ENCODE measurements around the gene MAP1LC3B2.
"Not testable (repeated sequence)": the region's sequence is repeated elsewhere in the genome, so short reads cannot be mapped to it uniquely, and the experiment has no call there.

The MAP1LC3B2 gene

DNA sequence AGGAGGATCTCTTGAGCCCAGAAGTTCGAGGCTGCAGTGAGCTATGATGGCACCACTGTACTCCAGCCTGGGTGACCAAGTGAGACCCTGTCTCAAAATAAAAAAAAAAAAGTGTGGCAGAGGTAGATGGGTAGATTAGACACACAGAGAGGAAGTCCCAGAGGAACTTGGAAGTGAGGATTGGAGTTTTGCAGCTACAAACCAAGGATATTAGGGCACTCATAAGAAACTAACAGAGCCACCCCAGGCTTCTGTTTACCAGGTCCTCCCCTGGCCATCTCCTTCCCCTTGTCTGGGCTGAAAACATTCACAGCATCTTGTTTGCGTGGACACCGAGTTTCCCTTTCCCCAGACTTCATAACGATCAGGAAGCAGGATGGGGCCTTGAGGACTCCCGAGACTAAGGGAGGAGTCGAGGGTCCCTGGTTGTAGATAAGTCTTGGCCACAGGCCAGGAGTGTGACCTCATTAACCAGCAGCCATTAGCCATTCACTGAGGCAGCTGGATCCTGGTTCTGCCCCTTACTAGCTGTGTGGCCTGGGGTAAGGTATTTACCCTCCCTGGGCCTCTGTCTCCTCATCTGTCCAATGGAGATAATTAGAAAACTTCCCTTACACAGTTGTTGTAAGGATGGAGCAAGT lies 2.1 kb downstream of the MAP1LC3B2 start:
- DNase-seq (ENCODE audit: low read depth), result no peak

DNA sequence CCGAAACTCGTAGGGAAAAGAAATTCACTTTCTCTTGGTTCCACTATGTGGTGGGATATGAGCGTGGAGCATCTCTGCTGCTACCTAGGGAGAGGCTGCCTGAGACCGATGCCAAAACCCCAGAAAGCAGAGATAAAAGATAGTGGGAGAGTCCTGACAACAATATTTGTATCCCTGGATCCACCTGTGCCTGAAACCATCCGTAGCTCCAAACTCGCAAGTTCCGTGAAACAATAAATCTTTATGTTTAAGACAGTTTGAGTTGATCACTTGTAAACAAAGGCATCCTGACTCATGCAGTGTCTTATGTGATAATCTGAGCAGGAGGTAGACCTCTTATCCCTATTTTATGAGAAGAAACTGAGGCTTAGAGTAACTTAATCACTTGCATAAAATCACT lies 2.9 kb downstream of the MAP1LC3B2 start:
- DNase-seq (ENCODE audit: low read depth), result no peak

DNA sequence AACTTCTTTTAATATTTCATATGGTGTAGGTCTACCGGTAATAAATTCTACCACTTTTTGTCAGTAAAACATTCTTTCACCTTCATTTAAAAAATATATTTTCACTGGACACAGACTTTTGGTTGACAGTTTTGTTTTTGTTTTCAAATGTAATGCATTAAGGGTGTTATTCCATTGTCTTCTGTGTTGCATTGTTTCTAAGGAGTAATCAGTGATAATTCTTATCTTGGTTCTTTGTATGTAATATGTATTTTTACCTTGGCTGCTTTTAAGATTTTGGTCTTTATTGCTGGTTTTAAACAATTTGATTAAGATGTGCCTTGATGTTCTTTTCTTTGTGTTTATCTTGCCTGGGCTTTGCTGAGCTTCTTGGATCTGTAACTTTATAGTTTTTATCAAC lies 4.1 kb downstream of the MAP1LC3B2 start:
- no peak for DNase-seq (ENCODE audit: low read depth)

DNA sequence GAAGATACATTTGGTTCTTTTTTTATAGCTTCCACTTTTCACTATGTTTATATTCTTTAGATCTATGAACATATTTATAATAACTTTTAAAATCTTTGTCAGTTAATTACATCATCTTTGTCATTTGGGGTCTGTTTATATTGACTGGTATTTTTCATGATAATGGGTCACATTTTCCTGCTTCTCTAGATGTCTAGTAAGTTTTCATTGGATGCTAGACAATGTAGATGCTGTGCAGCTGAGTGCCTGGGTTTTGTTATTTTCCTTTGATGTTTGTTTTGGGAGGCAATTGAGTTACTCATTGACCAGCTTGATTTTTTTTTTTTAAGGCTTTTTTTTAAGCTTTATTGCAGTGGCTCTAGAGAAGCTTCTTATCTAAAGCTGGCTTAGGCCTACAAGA lies 4.9 kb downstream of the MAP1LC3B2 start:
- no peak for DNase-seq (ENCODE audit: low read depth)

DNA sequence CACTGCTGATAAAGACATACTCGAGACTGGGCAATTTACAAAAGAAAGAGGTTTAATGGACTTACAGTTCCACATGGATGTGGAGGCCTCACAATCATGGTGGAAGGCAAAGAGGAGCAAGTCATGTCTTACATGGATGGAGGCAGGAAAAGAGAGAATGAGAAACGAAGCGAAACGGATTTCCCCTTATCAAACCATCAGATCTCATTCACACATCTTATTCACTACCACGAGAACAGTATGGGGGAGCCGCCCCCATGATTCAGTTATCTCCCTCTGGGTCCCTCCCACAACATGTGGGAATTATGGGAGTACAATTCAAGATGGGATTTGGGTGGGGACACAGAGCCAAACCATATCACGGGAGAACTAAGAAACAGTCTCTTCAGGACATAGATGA lies 6.0 kb downstream of the MAP1LC3B2 start:
- not testable (repeated sequence) for DNase-seq (ENCODE audit: low read depth)

DNA sequence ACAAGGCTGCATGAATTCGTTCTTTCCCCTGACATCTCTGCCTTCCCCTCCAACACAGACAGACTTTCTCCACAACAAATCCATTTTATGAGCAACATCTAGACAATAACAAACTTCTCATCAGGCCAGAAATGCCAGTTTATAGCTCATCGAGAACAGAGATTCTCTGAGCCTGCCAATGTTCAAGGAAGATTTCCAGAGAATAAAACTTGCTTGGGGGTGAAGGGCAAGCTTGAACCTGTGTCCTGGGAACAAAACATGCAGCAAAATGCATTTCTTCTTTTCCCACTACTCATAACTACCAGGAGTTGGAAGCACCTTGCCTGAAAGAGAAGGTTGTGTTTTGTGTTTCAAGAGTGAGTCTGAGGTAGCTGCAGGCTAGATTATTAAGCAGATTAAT lies 6.8 kb downstream of the MAP1LC3B2 start:
- DNase-seq (ENCODE audit: low read depth), result no peak

DNA sequence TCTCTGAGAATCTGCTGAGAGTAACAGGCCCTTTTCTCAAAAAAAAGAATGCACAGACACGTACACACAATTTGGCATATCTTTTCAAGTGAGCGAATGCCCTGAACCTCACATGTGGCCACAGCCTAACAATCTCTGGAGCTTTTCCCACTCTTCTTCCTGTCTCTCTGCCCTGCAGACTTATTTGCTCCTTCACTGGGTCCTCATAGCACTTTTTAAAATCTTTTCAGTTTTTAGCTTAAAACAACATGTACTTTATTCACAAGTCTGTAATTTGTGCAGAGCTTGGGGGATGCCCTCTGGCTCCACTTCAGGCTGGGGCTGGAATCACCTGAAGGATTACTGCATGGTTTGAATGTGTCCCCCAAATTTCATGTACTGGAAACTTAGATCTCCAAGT lies 9.0 kb downstream of the MAP1LC3B2 start:
- no peak for DNase-seq (ENCODE audit: low read depth)

DNA sequence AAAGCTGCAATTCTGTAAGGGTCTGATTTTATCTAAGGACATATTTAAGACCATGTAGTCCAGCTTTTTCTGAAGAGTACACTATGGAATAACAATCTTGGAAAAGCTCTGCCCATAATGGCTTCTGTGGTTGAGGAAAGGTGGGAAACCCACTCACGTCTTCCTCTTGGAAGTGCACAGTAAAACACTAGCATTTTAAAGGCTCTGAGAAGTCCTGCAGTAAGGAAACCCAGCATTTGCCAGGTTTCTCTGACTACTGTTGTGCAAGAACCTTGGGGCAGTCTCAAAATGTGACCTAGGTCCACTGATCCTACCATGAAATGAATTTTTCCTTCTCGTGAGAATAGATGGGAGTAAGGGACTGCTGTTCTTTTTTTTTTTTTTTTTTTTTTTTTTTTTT lies 11.9 kb downstream of the MAP1LC3B2 start:
- DNase-seq (ENCODE audit: low read depth), result no peak

DNA sequence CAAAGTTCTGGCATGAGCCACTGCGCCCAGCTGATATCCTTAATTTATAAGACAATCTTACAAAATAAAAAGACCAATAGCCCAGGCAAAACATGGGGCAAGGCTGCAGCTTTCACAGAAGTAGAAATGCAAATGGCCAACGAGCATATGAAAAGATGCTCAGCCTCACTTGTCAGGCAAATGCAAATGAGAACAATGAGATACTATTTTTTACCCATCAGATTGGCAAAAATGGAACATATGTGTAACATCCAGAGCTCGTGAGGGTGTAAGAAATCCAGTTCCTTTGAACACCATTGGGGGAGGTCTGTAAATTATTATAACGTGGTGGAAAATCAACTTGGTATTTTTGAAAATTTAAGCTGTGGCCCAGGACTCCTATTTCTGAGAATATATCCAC lies 14.6 kb downstream of the MAP1LC3B2 start:
- DNase-seq (ENCODE audit: low read depth), result no peak

DNA sequence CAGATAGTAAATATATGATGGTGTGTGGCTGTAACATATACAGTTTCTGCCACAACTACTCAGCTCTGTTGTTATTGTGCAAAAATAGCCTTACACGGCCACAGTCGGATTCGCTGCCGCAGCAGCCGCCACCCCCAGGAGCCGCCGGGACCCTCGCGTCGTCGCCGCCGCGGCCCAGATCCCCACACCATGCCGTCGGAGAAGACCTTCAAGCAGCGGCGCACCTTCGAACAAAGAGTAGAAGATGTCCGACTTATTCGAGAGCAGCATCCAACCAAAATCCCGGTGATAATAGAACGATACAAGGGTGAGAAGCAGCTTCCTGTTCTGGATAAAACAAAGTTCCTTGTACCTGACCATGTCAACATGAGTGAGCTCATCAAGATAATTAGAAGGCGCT lies 16.6 kb downstream of the MAP1LC3B2 start:
- DNase-seq (ENCODE audit: low read depth), result not testable (repeated sequence)

DNA sequence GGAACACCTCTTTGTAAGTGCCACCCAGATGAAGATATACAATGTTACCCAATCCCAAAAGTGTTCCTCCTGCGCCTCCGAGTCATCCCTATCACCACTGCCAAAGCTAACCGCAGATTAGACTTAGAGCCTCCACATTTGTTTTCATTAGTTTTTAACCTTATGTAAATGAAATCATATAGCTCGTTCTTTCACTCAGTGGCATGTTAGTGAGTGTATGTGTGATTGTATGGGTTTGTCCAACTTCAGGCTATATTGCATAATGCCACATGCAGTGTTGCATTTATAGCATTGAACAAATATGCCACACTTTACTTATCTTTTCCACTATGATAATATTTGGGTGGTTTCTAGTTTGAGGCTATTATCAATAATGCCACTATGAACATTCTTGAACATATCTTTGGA lies 18.0 kb downstream of the MAP1LC3B2 start:
- no peak for DNase-seq (ENCODE audit: low read depth)

DNA sequence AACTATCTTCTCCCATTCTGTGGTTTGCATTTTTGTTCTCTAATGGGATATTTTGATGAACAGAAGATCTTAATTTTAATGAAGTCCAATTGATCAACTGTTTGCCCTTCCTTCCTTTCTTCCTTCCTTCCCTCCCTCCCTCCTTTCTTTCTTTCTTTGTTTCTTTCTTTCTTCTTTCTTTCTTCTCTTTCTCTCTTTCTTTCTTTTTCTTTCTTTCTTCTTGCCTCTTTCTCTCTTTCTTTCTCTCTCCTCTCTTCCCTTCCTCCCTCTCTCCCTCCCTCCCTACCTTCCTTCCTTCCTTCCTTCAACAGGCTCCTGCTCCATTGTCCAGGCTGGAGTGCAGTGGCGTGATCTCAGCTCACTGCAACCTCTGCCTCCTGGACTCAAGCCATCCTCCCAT lies 18.9 kb downstream of the MAP1LC3B2 start:
- DNase-seq (ENCODE audit: low read depth), result no peak

DNA sequence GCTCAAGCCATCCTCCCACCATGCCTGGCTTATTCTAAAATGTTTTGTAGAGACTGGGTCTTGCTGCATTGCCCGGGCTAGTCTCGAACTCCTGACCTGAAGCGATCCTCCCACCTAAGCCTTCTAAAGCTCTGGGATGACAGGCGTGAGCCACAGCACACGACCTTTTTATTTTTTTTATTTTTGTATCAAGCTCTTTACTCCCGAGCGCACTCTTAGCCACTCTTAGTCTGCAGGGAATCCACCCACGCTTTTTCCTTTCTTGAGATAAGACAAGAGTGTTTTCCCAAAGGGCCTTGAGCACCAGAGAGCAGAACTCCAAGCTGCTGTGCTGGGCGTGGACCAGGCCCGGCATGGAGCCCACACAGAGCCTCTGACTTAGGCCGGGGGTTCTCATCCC lies 23.4 kb downstream of the MAP1LC3B2 start:
- DNase-seq (ENCODE audit: low read depth), result no peak

DNA sequence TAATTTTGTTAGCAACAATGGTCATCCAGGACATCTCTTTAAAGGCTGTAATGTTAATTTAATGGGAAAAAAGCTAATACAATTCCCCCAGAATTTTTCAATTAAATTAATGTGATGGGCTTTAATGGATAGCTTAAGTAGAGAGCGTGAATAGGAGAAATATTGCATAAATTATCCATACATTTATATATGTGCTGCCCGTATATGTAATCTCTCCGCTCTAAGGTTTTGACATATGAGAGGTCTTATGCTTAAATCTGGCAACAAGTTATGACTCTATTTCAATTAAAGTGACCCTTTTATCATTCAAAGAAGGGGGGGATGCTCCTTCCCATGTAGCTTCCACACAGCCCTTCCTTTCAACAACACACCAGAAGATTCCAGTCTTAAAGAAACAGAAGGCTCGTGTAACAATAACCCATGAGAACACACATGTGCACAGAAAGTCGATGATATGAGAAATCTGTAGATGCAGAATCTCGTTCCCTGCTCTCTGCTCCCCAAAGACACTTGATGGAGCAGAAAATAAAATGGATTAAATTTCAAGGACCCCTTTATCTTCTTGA lies 24.0 kb downstream of the MAP1LC3B2 start:
- DNase-seq (ENCODE audit: low read depth), result no peak

DNA sequence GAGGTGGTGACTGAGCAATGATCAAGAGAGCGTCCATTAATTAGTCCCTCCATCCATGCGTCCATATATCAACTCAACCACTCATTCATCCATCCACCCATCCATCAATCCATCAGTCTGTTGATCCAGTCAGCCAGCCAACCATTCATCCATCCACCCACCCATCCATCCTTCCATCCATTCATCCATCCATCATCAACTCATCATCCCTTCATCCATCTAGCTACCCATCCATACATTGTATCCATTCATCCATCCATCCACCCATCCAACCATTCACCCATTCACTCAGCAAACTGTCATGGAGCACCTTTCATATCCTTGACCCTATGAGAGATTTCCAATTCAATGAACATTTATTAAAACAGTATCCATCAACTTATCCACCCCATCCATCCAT lies 28.1 kb downstream of the MAP1LC3B2 start:
- DNase-seq (ENCODE audit: low read depth), result no peak

DNA sequence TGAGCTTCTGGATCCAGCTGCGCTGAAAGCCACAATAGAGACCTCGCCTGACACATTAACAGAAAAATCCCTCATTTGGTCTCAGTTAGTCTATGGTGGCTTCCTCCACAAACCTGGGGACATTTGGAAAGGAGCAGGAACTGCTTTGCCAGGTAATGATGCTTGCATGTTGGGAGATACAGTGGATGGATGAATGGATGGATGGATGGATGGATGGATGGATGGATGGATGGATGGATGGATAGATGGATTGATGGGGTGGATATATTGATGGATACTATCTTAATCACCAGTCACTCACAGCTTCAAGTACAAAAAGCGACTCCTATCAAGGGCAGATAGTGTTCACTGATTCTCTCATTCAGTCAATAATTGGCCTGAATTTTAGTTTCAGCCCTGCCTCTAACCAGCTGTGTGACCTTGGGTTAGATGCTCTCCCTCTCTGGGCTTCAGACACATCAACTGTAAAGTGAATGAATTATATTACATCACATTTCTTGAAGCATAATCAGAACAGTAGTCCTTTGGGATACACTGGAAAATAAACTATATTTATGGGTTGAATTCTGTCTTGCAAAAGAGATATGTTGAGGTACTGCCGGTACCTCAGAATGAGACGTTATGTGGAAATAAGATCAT lies 29.3 kb downstream of the MAP1LC3B2 start:
- no peak for DNase-seq (ENCODE audit: low read depth)

DNA sequence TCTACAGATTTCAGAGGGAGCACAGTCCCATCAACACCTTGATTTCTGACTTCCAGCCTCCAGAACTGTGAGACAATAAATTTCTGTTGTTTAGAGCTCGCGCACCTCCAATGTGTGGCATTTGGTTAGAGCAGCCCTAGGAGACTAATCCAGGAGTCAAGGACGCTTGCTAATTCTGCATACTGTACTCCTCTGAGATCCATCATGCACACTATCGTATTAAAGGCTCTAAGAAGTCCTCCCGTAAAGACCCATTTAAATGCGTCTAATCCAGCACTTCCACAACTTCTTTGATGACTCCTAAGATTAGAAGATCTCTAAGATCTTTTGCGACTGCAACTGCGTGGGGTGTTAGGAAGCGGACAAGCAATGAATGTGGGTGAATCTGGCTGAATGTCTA lies 30.4 kb downstream of the MAP1LC3B2 start:
- DNase-seq (ENCODE audit: low read depth), result no peak

DNA sequence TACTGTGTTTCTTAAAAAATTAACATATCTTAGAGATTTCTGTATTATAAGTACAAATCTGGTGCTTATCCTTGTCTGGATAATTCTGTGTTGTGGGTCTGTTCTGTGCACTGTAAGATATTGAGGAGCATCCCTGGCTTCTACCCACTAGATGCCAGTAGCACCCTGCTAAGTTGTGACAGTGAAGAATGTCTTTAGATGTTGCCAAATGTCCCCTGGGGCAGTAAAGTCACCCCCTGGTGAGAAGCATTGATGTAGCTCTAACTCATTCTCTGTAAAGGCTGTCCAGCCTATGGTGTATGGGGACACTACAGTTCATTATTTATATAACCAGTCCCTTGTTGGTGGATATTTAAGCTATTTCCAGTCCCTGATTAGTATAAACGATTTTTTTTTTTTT lies 31.4 kb downstream of the MAP1LC3B2 start:
- DNase-seq (ENCODE audit: low read depth), result no peak

DNA sequence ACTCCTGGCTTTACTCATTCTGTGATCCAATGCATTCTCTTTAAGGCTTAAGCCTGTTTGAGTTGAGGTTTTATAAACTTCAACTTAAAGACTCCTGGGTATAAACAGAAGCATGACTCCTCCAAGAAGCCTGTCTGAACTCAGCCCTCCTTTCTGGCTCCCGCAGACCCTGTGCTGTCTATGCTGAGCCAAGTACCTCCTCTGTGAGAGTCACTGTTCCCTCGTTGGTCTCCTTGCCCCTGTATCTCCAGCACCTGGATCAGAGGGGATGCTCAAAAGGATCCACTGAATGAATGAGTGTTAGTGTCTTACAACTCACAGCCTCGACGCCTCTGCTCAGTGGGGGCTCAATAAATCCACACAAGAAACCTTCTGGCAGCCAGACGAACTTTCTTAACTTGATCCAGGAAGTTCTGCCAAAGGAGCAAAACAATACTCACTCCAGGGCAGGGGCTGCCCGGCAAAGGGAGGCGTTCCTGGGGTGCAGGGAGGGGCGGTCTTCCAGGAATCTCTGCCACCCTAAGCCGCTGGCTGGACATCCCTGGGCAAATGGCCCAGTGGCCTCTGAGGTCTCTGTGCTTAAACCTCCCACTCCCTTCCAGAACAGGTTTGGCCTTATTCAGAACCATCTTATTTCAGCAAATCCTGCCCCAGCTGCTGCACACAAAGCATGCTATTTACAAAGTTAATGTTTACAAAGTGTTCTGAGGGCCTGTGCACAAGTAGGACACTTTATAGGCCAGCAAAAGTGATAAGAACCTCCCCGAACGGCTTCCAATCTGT lies 32.9 kb downstream of the MAP1LC3B2 start:
- DNase-seq (ENCODE audit: low read depth), result no peak

DNA sequence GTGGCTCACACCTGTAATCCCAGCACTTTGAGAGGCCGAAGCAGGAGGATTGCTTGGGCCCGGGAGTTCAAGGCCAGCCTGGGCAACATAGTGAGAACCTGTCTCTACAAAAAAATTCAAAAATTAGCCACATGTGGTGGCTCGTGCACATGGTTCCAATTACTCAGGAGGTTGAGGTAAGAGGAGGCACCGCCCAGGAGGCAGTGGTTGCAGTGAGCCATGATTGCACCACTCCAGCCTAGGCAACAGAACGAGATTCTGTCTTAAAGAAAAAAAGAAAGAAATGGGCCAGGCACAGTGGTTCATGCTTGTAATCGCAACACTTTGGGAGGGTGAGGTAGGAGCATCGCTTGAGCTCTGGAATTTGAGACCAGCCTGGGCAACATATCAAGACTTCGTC lies 33.5 kb downstream of the MAP1LC3B2 start:
- no peak for DNase-seq (ENCODE audit: low read depth)

DNA sequence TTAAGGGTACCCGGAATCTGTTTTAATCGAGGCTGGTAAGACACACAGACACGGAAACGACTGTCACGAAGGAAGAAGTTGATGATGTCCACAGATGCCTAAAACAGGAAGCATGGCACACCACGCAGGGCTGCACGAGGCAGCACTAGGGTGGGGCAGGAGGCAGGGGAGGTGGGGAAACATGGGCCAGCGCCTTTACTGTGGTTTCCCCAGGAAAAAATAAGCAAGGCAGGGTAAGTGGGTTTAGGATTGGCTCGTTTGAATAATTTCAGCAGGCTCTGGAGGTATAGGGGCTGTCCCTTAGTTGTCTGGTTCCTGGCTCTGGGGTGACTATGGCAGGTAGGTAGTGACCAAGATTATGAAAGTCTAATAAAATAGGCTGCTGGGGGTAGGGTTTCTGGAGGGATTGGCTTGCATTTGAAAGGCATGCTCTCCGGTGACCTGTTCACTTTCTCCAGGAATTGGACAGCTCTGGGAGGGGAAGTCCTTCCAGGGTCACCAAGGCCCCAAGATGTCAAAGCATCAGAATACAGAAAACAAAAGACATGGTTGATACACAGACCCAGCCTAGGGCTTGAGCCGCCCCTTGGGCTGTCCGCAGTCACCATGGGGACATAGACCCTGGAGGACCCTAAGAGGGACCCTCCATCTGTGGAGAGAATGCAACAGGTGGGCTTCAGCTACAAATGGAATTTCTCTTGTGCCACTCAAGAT lies 35.3 kb downstream of the MAP1LC3B2 start:
- peak; percentile 16 for DNase-seq (ENCODE audit: low read depth)

DNA sequence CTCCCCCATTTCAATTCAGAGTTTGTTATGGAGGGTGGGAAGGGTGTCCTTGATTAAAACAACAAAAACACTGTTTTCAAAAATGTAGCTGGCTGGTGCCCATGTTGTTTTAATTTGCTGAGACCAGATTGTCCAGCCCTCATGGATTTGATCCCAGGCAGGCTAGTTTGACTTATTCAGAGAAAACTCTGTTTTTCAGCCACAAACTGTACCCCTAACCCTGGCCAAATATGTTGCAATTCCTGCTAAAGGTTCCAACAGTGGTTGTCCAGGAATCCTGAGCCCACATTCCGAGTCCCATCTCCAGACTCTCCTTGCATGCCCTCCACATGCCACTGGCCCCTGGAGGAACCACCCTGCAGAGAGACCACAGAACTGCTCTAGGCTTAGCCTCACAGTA lies 36.0 kb downstream of the MAP1LC3B2 start:
- no peak for DNase-seq (ENCODE audit: low read depth)
